TTC549 (cell line): Measurements from ENCODE around the gene LMO1.

Experiments
- FAIRE-seq: peaks from 2 replicates; lab custom pipeline; 2012; peaks lifted over from hg19 to GRCh38; lab: Jason Lieb, UNC

LMO1 gene

GRCh38 chr11:8225589-8226036 is 38.1 kb downstream of the LMO1 start:
- FAIRE-seq, result no peak

DNA sequence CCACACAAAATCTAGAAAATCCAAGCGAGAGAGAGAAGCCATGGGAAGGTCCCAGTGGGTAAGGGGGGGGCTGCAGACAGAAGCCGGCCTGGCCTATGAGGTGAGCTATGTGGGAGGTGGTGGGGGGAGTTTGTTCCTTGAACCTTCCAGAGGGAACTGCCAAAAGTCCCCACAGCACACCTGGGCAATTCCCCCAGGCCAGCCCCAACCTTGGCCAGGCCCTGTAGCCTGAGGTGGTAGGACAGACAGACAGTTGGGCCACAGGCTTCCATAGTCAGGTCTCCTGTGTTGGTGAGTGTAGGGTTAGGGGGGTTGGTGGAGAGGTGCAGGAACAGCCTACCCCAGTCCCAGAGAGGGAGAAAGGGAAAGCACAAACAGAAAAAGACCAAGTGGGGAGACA is 39.0 kb downstream of the LMO1 start:
- no peak for FAIRE-seq

GRCh38 chr11:8224161-8224591 is 39.5 kb downstream of the LMO1 start:
- FAIRE-seq, result no peak

GRCh38 chr11:8223513-8223900 is 40.2 kb downstream of the LMO1 start:
- no peak for FAIRE-seq

- no peak for FAIRE-seq
Observed at GRCh38 chr11:8222820-8223512, 40.7 kb downstream of the LMO1 start.

DNA sequence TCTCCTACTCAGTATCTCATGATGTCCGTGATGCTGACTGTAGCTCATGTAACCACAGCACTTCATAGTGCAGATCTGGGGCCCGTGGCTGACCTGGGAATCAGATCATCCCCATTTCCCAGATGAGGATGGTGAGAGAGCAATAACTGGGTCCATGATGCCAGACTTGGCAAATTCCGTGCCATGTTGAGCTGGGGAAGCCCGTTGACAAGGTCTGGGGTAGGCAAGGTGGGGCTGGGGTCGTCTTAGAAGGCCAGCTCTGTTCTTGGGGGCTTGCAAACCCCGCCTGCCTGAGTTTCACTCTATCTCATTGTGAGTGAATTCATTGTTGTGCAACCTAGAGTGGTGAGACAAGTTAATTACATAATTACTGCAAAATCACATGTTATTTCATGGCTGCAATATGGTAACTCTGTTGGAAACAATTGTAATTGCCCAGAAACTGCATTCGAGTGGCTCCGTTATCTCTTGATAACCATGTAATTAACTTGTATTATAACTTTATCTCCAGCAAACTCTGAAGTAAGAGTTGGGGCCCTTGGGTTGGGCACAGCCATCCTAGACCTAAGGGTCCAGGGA is 41.7 kb downstream of the LMO1 start:
- no peak for FAIRE-seq

GRCh38 chr11:8221046-8221723 is 42.5 kb downstream of the LMO1 start:
- no peak for FAIRE-seq

DNA sequence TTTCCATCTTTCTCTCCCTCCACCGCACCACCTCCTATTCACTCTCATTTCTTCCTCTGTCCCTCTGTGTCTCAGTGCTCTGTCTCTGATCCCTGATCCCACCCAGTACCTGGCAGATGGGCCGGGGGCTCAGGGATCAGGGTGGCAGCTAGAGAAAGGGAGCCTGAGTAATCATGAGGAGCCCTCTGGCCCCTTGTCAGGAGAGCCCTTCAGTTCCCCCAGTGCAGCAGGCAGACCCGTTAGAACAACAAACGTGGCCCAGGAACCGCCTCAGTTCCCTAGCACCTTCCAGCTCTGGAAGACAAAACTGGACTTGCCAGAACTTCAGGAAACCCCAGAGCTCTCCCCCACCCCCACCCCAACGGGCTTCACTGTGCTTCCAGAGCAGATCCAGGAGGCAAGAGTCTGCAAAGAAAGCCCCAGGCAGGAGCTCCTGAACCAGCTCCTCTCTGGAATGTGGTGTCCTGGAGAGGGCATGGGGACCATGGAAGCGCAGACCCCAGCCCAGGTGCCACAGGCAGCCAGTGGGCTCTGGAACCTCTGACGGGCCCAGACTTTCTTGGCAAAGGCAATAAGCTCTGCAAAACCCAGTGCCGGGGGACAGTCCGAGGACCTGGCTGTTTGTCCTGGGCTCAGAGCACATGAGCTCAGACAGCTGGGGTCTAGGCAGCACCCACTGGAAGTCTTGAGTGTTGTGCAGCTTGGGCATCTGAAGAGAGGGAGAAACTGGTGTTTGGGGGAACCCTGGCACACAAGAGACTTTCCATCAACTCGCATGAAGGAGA is 43.2 kb downstream of the LMO1 start:
- no peak for FAIRE-seq

DNA sequence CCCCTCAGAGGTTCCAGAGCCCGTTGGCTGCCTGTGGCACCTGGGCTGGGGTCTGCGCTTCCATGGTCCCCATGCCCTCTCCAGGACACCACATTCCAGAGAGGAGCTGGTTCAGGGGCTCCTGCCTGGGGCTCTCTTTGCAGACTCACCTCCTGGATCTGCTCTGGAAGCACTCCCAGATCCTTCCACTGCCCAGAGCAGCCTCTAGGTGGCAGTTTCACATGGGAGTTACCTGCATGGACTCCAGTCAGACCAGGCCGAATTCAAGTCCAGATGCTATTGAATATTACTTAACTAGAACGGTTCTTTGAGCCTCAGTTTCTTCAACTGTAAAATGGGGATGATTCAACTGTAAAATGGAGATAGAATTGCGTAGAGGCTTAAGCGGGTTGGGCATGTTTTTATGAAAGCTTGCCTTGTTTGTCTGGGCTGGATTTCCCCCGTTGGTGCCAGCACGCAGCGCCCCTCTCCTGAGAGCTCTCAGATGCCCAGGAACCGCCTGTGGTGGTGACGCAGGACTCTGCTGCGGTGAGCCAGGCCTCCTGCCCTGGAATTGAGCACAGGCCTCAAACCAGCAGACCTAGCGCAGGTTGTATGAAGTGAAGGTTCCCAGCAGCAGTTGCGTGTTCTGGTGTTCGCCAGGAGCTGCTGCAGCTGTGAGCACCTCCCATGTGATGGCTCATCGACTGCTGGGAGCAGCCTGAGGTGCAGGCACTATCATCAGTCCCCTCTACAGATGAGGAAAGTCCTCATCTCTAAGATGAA is 44.2 kb downstream of the LMO1 start:
- FAIRE-seq, result no peak

- no peak for FAIRE-seq
Observed at GRCh38 chr11:8218840-8219239, 44.8 kb downstream of the LMO1 start.

DNA sequence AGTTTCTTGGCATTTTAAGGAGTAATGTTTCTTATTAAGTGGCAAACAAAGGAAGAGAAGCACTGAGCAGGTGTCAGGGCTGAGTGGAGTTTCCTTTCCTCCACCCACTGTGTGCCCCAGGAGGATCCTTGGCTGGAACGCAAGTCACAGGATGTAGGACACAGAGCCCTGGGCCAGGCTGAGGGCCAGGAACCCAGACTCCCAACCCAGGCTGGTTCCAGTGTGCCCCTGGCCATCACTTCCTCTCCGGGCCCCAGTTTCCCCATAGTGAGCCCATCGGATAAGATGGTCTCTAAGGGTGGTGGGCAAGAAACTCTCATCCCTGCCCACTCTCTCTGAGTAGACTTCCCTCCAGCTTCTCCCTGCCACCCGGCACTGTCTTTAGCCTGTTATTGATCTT is 45.3 kb downstream of the LMO1 start:
- no peak for FAIRE-seq

- no peak for FAIRE-seq
Observed at GRCh38 chr11:8217926-8218325, 45.8 kb downstream of the LMO1 start.

DNA sequence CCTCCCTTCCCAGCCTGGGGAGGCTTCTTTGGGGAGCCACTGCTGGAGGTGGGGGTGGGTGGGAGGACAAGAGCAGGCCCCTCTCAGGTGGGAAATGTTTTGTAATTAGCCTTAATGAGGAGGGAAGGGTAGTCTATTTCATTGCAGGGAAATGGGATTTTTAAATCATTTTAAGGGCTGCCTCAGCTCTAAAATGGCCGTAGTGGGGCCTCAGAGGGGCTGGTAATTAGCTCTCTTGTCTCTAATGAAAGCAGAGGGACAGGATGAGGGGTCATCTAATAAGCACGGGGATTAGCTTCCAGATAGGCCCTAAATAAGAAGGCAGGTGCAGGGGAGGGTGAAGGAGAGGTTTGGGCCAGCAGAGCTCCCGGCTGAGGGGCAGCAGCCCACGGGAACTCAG is 46.5 kb downstream of the LMO1 start:
- FAIRE-seq, result no peak

DNA sequence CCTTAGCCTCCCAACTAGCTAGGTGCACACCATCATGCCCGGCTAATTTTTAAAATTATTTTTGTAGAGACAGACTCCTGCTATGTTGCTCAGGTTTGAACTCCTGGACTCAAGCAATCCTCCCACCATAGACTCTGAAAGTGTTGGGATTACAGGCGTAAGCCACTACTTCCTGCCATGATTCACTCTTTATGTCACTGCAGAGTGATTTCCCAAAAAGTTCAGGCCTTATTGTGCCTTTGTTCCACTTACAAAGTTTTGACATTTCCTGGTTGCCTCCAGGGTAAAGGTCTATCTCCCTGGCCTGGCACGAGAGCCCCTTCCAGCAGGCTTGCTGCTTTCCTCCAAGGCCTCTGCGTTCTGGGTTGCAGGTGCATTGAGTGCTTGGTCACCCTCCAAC is 50.3 kb downstream of the LMO1 start:
- no peak for FAIRE-seq

DNA sequence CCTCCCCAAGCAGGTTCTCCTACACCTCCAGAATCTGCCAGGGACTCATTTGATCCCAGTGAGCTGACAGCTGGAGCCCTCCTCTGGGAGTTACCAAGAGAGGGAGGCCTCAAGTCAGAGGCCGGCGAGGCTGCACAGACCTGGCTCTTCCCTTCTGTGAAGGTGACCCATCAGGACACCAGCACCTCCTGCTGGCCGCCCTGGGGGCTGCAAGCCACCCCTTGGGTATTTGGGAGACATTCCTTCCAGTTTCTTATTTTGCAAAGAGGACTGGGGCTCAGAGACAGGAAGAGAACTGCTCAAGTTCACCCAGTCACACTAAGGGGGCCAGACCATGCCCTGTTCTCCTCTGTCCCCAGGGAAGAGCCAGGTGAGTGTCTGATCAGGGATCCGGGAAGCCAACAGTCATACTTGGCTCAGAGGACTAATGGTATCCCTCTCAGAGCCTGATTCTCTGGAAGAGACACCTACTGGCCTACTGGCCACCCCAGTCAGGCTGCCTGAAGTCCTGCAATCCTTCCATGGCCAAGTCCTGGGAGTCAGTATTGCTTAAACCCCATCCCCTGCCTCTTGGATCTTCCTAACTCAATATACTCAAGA is 54.4 kb downstream of the LMO1 start:
- FAIRE-seq, result no peak

GRCh38 chr11:8207080-8208000 is 56.3 kb downstream of the LMO1 start:
- no peak for FAIRE-seq

DNA sequence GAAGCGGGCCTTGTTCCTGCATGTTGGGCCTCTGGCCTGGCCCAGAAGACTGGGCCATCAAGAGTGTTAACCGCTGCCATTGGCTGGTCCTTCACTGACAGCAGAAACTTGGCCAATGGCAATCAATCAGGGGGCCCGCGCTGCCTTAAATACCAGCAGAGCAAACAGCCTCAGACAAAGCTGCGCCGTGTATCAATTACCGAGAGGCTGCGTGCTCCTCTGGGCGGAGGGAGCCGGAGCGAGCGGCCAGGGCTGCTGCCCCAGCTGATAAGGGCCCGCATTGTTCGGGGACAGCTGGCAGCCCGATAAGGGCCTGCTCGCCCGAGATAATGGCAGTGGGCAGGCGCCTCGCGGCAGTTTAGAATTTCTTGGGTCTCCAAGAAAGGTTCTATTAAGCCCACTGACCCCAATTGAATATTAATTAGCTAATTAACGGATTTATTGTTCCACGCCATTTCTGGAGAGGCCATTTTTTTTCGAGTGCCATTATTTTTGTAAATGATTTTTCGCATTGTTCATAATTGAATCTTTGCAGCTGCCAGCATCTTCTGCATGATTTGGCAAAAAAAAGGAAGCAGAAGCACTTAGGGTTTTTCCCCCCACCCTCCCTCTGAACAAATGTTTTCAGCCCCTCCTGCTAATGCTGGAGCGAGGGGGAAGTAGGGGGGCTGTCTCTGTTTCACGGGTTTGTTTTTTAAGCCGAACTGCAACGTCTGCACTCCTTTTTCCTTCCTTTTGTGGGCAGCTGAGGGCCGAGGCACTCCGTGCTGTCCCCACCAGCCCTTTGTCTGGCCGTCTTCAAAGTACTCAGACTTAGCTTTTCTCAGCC is 57.2 kb downstream of the LMO1 start:
- FAIRE-seq, result no peak

DNA sequence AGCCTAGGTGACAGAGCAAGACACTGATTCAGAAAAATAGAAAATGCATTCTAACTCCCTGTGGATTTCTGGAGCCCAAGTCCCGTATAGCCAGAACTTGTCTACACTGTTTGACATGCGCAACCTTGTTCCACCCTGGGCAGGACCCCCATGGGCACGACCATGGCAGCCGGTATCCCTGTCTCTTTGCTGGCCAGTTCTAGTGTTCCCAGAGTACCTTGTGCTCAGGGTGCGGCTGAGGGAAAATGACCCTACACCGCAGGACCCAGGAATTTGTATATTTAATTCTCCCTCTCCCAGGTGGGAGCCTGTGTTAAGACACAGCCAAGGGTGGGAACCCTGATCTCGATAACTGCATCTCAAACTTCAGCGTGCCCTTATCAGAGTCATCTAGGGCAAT is 58.1 kb downstream of the LMO1 start:
- no peak for FAIRE-seq

DNA sequence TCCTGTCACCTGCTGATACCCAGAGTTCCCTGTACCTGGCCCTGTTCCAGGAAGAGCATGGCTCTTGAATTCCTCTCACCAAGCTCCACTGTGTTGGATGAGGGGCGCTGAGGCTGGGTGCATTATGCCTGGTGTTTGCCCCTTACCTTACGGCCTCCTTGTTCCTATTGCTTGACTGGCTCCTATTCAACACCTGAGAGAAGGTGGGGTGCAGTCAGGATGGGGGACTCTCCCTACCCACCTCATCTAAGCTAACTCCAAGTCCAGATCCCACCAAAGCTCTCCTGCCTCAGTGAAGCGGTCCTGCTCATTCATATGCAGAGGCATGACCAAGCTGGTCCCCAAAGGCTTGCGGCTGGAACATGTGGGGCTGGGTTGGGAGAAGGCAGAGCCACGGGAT is 59.1 kb downstream of the LMO1 start:
- FAIRE-seq, result no peak

GRCh38 chr11:8204025-8204424 is 59.7 kb downstream of the LMO1 start:
- FAIRE-seq, result no peak
